Measurements from ENCODE around the gene APBA3. TPM values are rescaled to one million over a fixed set of nuclear protein-coding genes. Genes with fewer than 3 reads are reported as not detected.
"Not testable (repeated sequence)": the region's sequence is repeated elsewhere in the genome, so short reads cannot be mapped to it uniquely, and the experiment has no call there.

Gene APBA3
- total and polyA plus RNA-seq, 11 donors = 8.8 to 28.7 (median 13.8) TPM

DNA sequence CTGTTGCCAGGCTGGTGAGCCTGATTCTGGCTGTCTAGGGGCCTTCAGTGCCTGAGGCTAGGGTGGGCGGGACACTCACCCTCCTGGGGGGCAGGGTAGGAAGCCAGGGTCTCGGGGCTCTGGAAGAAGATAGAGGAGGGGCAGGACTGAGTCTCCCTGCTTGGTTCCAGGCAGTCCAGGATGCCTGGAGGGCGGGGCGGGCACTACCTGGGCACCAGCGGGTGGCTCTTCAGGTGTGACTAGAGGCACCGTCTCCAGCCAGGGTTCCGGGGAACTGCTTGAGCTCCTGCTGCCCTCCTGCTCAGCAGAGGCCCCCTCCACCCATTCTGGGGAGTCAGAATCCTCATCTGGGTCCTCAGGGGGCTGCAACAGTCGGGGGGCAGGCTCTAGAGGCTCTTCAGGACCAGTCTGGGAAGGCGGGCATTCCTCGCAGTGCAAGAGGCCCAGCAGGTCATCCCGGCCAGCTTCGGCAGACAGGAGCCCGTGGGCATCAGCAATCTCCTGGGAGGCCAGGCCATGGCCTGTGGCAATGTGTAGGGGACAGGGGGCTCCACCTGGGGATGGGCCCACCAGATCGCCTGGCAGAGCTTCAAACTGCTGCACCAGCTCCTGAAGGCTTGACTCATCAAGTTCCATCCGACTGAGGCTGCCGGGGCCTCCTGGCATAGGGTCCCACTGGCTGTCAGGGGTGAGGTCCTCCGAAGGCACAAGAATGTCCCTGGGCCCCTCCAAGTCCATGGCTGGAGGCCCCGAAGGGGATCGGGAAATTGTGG is 1.8 kb downstream of the APBA3 start:
- H3K27ac ChIP-seq = no peak overlapping the region
- DNase-seq = no peak
- H3K36me3 ChIP-seq = peaks cover 0 to 34% (median 32%) of the 10 kb centered on the region in 9 donors
- no peak for ATAC-seq
- intact Hi-C loops (cut with DNase I) = loop anchor here in 6 of 10 donors (5.0 to 10.0 kb wide), 4 partner anchors 63 to 228 kb away; partner anchors contain the start of gene EEF2 (in 5 of the 6)
- H3K4me3 ChIP-seq = peak overlapping the region in 1 of 12 donors; percentile 88
- H3K4me1 ChIP-seq = peaks cover 5 to 43% (median 28%) of the 10 kb centered on the region in 12 donors
- H3K9me3 ChIP-seq = no peaks in the 10 kb centered on the region
- TF ChIP-seq, protein P1, sequence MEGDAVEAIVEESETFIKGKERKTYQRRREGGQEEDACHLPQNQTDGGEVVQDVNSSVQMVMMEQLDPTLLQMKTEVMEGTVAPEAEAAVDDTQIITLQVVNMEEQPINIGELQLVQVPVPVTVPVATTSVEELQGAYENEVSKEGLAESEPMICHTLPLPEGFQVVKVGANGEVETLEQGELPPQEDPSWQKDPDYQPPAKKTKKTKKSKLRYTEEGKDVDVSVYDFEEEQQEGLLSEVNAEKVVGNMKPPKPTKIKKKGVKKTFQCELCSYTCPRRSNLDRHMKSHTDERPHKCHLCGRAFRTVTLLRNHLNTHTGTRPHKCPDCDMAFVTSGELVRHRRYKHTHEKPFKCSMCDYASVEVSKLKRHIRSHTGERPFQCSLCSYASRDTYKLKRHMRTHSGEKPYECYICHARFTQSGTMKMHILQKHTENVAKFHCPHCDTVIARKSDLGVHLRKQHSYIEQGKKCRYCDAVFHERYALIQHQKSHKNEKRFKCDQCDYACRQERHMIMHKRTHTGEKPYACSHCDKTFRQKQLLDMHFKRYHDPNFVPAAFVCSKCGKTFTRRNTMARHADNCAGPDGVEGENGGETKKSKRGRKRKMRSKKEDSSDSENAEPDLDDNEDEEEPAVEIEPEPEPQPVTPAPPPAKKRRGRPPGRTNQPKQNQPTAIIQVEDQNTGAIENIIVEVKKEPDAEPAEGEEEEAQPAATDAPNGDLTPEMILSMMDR (IDR thresholded peaks at IDR 0.05) = no peak
- no peak for TF ChIP-seq POLR2A (IDR thresholded peaks at IDR 0.05)
- no peaks in the 10 kb centered on the region for H3K27me3 ChIP-seq
- 88 to 94% (median 91%) methylated on average over 8 to 19 of the region's 19 CpGs for WGBS, 4 donors

GRCh38 chr19:3758297-3758696 is 3.2 kb downstream of the APBA3 start:
- Histone ChIP-seq H3K36me3 (peaks cover 0 to 43% (median 39%) of the 10 kb centered on the region in 9 donors), H3K4me1 (peaks cover 5 to 36% (median 23%) of the 10 kb centered on the region in 12 donors)
- WGBS, 4 donors = 95 to 99% (median 97%) methylated on average over 10 to 13 of the region's 13 CpGs
- DNase-seq; H3K9me3 ChIP-seq; H3K27ac ChIP-seq; ATAC-seq; H3K4me3 ChIP-seq; intact Hi-C loops (cut with DNase I); H3K27me3 ChIP-seq: not testable (repeated sequence)

DNA sequence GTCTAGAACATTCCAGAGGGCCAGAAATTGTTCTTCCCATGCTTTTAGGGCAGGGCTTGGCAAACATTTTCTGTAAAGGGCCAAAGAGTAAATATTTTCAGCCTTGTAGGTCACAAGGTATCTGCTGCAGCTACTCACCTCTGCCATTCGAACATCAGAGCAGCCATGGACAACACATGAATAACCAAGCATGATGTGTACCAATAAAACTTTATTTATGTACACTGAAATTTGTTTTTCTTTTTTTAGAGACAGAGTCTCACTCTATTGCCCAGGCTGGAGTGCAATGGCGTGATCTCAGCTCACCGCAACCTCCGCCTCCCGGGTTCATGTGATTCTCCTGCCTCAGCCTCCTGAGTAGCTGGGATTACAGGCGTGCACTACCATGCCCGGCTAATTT is 3.8 kb downstream of the APBA3 start:
- H3K27me3 ChIP-seq; intact Hi-C loops (cut with DNase I); H3K9me3 ChIP-seq; DNase-seq; H3K27ac ChIP-seq; H3K4me3 ChIP-seq; ATAC-seq: not testable (repeated sequence)
- H3K36me3 ChIP-seq = peaks cover 0 to 47% (median 43%) of the 10 kb centered on the region in 9 donors
- H3K4me1 ChIP-seq = peaks cover 5 to 33% (median 21%) of the 10 kb centered on the region in 12 donors
- WGBS, 4 donors = 93 to 98% (median 96%) methylated on average over 7 of the region's 7 CpGs

DNA sequence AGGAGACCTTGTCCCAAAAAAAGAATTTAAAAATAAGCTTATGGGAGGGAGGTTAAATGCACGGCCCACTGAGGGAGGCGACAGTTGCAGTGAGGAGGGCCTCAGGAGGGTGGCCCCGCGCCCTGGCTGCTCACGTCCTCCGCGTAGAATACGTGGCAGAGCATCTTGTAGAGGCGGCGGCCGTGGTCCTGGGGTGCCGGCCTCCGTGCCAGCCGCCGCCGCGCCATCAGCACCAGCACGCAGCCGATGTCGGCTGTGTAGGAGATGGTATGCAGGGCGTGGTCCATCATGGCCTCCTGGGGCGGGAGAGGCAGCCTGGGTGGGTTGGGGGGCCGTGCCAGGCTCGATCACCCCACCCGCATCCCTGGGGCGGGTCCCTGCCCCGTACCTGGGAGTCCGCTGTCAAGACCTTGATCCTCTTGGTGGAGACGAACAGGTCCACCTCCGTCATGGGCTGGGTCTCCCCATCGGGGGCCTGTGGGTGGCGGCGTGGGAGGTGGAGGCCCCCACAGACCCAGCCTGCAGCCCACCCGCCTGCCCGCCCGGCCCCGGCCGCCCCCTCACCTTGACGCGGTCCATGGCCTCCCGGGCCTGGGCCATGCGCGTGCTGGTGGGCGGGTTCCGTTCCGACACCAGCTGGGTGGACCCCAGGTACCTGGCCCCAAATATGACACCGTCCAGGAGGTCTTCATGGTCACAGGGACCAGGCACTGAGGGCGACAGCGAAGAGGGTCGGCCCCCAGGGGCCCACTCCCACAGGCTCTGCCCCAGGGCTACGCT is 7.7 kb downstream of the APBA3 start:
- Histone ChIP-seq H3K4me1 (peaks cover 0 to 2% (median 0%) of the 10 kb centered on the region in 12 donors), H3K27ac (no peak overlapping the region), H3K9me3 (no peaks in the 10 kb centered on the region), H3K4me3 (no peak overlapping the region), H3K27me3 (no peaks in the 10 kb centered on the region), H3K36me3 (peaks cover 0 to 69% (median 60%) of the 10 kb centered on the region in 9 donors)
- TF ChIP-seq, protein P1 (IDR thresholded peaks at IDR 0.05) = no peak
- no peak for TF ChIP-seq POLR2A (IDR thresholded peaks at IDR 0.05)
- DNase-seq (no peak), ATAC-seq (peak in 1 of 4 donors; percentile 23)
- 96 to 97% (median 96%) methylated on average over 25 to 51 of the region's 51 CpGs for WGBS, 4 donors
- intact Hi-C loops (cut with DNase I) = no loop called here

- Histone ChIP-seq H3K4me3 (no peak overlapping the region), H3K27ac (no peak overlapping the region), H3K9me3 (no peaks in the 10 kb centered on the region), H3K36me3 (peaks cover 0 to 56% (median 50%) of the 10 kb centered on the region in 9 donors), H3K27me3 (no peaks in the 10 kb centered on the region), H3K4me1 (no peaks in the 10 kb centered on the region)
- DNase-seq (no peak), ATAC-seq (no peak)
- WGBS, 4 donors = 76 to 88% (median 82%) methylated on average over 9 to 25 of the region's 25 CpGs
- TF ChIP-seq POLR2A (IDR thresholded peaks at IDR 0.05) = no peak
- TF ChIP-seq, protein P1 (IDR thresholded peaks at IDR 0.05) = no peak
- intact Hi-C loops (cut with DNase I) = no loop called here
Measured at GRCh38 chr19:3752492-3752891, 9.0 kb downstream of the APBA3 start.

All from heart left ventricle (tissue), 16 donors.